HG03378 (cell line): ENCODE results near the gene ABCC4.
A peak's percentile ranks its signal among the peaks of the same experiment; 100 is the strongest.

ENCODE experiments used
- ATAC-seq: cut with Tn5 transposase; IDR thresholded peaks from one replicate; pipeline ENCODE4 v1.9.1; 2021; ENCODE audit warnings: mild to moderate bottlenecking, moderate library complexity; ENCODE audit not compliant: unreplicated experiment

The ABCC4 gene

DNA sequence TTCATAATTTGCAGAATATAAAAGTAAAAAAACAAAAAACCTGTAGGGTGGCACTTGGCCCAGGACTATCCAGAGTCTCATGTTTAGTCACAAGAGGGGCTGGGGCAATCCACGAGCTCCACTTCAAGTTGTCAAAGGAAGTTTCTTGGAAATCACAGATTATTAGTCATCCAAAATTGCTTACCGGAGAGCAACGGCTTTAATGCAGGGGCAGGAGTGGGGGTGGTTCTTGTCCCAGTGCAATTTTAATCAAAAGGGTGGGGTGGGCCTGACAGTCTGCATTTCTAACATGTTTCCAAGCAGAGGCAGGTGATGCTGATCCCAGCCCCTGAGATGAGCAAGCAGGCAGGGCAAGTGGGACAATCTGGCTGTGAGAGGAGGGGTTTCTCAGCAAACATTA is 233.9 kb downstream of the ABCC4 start:
- ATAC-seq, result no peak

DNA sequence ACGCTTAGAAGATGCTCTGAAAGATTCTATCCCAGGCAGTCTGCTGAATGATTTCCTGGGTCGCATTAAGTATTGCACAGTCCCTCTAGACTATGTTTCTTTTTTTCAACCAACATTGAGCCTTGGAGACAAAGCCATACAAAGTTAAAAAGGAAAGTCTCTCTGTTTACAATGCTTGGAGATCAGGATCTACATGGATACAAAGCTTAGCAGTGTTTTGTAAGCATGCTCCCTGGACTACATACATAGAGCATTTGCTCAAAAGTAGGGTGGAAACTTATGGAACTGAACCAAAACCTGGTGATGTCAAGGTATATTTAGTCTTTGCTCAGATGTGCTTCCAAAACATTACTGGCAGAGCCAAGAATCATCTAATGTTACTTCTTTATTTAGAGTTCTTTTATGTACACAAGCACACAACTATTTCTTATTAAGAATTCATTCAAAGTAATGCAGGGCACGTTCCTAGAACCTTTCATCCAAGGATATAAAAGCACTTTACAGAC is 241.2 kb downstream of the ABCC4 start:
- no peak for ATAC-seq

DNA sequence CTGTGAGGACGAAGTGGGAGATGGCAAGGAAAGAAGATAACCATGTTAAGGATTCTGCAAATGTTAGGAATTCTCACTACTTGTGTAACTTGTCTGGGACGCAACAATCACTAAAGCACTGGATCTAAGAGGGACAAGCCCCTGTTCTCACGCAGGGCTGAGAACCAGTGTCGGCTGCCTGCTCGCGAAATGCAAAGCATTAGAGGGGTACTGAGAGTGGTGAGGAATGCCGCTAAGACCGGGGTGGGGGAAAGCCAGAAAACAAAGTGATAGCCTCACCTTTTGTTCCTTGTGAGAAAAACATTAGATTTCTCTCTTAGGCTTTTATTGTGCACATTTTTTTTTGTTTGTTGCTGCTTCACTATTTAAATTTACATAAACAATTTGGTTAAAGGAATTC is 241.9 kb downstream of the ABCC4 start:
- ATAC-seq, result no peak

DNA sequence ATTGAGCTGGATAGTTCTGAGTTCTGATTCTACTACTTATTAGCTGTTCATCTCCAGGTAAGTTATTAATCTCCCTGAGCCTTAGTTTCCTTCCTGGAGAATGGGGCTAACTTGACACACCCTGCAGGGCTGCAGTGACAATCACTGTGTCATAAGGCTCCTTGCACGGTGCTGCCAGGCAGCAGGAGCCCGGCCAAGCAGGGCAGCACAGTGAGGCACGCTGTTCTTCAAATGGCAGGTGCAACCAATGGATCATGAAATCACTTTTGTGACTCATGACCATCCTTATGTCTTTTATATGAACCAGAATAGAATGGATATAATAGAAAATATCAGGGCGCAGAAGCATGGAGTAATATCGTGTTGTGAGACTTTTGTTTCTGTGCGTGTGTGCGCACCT is 242.6 kb downstream of the ABCC4 start:
- ATAC-seq, result no peak

DNA sequence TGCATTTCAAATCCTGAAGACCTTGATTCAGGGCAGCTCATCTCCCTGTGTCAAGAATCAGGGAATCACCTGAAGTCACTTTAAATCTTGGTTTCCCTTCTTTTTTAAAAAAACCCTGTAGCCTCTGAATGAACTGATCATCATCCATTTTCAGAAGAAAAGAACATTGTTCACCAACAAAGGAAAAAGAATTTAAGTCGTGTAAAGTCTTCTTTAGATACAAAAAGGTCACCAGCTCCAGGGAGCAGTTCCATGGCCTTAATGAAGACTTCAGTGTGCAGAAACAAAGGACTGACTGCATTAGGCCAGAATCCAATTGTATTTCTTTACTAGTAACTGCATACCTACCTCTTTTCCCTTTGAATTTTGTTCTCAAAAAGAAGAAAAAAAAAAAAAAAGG is 245.0 kb downstream of the ABCC4 start:
- no peak for ATAC-seq

DNA sequence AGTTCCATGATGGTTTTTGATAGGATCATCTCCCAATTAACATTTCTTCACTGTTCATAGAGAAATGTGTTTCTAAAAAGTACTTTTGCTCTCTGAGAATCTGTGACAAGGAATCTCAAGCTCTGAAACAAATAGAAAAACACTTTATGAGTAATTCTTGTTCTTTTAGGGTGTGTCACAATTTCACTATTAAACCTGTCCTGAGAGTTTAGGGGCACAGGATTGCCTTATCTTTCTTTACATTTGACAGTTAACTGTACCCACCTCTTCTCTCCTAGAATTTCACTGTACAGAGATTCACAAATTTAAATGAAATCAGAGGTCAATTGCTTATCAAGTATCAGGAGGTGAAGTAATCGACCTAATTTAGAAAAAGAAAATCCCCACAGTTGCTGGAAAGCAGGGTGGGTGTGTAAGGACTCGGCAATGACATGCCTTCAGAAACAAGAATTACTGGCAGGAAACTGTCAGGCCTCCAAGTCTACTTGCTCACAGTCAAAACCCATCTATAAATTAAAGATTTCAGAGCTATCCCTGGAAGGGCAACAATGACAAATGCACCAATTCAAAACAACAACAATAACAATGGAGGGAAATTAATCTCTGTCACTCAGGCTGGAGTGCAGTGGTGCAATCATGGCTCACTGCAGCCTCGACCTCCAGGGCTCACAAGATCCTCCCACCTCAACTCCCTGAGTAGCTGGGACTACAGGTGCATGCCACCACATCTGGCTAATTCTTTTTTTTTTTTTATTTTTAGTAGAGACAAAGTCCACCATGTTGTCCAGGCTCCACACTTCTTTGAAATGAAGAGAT is 250.2 kb downstream of the ABCC4 start:
- peak; percentile 55 for ATAC-seq

DNA sequence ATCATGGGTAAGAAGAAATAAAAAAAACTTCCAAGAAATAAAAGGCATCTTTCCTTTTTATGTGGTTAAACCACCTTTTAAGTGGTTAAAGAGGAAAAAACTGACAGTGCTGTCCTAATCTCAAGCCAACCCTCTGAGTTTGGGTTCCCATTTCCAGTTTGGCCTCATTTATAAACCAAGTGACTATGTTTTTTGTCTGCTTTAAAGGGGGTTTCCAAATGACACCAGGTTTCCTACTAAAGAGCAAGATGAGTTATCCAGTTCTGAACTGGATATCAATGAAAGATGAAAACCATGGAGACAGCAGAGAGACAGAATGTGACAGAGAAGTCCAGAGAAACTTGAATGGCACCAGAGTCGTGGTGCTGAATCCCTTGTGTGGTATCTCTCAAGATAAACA is 251.5 kb downstream of the ABCC4 start:
- no peak for ATAC-seq

DNA sequence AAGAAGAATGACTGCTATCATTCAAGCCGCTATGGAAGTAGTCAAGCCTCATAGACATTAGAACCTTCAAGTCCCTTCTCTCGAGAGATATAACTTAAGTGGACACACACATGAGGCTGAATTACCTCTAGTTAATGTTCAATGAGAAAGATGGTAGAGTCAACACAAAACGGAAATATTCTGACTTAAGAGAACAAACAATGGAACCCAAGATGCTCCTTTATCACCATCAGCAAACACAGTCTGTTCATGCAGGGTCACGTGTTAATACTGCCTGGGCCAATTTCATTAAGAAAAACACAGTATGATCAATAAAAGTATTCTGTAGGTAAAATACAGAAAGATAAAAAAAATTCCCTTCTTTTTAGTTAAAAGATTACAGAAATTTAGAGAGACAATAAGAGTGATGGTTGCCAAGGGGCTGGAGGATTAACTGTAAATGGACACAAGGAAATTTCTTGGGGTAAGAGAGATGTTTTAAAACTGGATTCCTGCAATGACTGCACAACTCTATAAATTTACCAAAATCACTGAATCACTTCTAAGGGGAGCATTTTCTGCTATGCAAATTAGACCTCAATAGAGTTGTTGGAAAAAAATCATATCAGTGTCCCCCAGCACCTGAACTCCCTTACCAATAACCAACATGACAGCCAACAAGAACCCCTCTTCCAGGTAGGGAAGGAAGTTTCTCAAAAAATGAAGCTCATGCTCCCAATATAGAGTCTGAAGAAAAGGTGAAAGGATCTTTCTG is 256.6 kb downstream of the ABCC4 start:
- ATAC-seq, result no peak

DNA sequence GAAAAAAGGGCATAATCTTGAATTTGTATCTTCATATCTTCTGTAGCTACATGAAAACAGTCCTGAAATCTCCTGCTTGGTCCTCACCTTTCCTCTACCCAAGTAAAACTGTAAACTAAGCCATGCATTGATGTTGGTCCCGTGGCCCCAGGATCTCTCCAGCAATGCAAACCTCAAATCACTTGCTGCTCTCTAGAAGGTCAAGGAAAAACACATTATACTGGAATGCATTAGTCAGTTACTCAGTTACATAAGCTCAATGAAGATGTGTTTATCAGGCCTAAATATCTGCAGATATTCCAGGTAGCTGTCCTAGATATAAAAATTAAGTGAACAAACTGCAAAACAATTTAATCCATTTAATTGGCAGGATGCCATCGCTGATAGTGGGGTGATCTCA is 261.8 kb downstream of the ABCC4 start:
- ATAC-seq, result no peak

DNA sequence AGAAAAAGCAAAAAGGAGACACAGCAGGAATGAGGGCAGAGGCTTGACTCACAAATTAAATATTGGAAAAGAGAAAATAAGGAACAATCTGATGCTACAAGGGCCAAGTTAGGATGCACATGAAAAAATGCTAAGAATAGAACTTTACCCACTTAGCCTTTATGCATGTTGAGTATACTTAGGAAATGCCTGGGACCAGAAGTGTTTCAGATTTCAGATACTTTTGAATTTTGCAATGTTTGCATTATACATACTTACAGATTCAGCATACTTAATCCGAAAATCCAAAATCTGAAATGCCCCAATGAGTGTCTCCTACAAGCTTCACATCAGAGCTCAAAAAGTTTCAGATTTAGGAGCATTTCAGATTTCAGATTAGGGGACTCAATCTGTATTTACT is 262.3 kb downstream of the ABCC4 start:
- no peak for ATAC-seq

DNA sequence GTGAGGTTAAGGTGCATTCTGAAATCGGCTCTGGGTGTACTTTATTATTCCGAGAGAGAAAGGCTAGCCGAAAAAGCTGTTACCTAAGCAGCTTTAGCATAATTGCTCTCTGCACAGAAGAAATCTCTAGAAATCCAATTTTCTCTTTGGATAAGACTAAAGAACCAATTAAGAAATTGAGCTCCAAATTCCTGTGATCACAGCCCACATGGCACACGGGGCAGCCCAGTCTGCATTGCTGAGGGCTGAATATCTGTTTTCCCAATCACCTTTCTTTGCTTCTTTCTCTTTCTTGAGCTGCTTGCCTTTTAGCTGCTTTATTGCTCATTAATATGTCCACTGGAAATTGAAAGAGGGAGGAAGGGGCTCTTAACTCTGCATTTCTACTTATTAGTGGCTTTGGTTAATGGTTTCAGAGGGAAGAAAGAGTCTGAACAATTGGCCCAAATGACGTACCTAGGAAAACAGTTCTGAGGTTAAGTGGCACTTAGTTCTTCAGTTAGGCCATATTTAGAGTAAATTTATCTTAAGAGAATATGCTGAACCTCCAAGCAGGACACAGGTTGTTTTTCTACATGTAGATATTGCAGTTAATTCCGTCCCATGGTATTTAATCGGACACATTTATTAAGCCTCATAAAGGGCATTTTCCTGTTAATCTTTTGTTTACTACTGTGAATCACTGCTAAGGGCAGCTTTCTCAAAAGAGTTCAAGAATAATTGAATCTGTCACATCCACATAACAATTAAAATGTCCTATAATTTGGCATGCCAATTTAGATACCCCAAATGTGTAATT is 265.7 kb downstream of the ABCC4 start:
- no peak for ATAC-seq

DNA sequence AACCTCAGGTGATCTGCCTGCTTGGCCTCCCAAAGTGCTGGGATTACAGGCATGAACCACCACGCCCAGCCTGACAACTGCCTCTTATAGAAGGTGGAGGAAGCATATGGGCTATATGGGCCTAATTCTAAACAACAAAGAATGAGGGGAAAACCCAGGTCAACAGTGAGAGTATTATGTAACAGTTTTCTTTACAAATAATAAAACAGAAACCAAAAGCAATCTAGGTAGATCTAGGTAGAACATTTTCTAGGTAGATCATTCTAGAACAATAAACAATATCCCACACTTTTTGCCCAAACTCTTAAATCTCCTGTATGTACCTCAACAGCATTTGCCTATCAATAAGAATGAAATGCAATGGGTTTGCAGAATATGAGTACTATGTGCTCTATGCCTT is 267.4 kb downstream of the ABCC4 start:
- peak; percentile 90 for ATAC-seq

DNA sequence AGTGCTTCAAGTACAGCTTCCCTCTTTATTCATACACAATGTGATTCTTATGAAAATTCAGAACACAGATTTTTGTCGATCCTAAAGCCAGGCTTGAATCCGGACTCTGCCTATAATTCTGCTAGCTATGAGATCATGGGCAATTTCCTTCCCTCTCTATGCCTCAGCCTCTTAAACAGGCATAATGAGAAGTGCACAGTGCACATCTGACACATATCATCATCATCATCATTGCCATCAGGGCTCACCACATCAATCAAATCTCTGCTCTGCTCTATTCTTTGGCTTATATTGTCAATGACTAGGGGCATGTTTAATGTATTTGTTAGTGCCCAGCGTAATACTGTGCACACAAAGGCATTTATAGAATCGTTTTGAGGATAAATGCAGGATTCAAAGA is 269.1 kb downstream of the ABCC4 start:
- no peak for ATAC-seq

DNA sequence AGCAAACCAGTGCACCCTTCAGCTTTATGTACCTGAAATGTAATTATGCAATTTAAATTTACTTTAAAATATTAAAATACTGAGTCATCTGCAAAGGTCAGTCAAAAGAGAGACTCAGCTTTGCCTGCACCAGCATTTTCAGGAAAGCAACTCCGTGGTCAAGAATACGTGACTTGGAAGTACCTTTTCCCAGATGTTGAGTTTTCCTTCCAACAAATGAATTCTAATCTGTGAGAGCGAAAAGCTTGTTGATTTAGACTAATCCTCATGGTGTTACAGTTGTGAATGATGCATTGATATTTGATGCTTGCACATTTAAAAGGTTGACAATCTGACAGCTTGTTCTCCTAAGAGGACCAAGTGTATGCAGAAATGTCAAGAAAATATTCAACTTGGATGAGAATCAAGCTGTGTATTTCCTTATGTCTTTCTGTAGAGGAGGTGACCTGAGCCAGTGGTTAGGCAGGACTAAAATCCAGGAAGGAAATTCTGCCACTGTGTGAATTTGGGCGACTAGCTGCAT is 270.4 kb downstream of the ABCC4 start:
- no peak for ATAC-seq

DNA sequence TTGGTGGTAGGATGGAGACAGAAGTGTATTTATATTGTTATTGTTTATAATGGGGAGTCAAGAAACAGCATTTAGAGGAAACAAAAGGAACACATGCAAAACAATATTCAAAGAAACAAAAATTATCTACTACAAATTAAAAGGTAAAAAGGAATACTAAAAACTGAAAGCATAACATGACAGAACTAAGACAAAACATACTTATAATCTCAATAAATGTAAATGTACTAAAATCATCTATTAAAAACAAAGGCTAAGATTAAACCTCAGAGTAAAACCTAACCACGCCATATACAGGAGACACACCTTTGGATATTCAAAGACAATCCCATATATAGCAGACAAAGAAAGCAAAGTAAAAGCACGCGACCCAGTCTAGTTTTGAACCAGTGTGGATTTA is 273.6 kb downstream of the ABCC4 start:
- ATAC-seq, result no peak

DNA sequence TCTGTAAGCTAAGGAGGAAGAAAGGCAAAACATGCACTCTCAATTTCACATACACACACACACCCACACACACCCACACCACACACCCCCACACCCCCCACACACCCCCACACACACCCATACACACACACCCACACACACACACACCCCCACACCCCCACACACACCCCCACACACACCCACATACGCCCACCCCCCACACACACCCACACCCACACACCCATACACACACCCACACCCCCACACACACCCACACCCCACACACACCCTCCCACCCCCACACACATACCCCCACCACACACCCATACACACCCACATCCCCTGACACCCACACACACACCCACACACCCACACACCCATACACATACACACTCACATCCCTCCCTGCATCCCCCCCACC is 276.1 kb downstream of the ABCC4 start:
- no peak for ATAC-seq

DNA sequence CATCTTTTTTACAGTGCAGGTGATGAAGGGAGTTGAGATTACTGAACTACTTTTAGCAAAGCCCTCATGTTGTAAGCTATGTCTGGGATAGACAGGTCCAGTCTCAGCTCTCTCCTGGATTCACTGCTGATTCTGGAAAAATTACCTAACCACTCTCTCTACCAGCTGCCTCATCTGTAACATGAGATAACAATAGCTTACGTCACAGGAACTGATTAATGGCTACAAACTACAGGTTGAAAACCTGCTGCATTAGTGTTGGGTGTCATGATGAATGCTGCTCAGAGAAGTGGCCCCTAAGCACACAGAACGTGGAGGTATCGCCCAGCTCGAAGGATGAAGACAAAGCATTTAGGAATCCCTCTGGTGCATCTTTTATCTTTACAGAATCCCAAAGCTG is 277.8 kb downstream of the ABCC4 start:
- no peak for ATAC-seq

DNA sequence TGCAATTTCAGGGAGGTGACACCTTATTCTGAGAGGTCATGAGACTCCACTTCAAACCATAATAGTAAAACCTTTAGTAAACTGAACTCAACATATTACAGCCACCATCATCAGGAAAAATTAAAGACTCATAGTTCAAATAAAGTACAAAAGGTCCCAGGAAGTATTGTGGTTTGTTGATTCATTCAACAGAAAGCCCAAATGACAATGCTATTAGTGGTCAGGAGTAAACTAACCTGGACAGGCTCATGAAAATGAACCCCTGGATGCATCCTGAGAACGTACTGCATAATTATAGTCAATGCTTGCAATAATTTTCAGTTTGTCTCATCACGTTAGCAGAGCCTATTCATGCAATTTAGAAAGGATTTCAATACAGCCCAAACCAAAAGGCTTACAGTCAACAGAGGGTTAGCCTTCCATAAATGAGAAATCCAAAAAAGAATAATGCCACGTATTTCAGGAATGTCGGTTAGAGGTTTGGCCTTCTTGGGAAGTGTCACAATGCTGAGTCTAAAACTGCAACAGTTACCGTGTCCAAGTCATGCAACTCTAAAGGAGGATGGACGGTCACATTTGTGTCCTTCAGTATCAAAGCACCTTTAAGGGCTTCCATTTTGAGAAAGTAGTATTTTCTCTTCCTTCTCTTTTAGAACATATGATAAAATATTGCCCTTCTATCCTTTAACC is 280.8 kb downstream of the ABCC4 start:
- ATAC-seq, result no peak

DNA sequence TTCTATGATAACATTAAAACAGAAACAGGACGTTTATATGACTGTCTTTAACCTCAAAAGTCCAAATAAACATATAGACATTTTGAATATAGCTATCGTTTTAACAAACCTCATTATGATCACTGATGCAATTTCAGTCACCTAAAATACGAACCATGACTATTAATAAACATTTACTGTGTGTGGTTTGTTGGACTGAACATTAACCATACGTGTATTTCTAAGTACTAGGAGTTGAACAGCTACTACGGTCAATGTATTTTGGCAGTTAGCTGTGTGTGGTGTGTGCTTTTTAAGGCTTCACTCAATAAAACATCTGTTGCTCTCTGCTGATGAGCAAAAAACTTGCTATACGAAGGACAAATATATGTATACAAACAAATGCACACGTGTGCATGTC is 281.4 kb downstream of the ABCC4 start:
- ATAC-seq, result no peak

DNA sequence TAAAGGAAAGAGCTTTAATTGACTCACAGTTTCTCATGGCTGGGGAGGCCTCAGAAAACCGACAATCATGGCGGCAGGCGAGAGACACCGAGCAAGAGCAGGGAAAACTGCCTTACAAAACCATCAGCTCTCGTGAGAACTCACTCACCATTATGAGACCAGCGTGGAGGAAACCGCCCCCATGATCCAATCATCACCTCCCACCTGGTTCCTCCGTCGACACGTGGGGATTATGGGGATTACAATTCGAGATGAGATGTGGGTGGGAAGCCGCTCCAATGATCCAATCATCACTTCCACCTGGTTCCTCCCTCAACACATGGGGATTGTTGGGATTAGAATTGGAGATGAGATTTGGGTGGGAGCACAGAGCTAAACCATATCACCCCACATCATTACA is 293.9 kb downstream of the ABCC4 start:
- no peak for ATAC-seq

DNA sequence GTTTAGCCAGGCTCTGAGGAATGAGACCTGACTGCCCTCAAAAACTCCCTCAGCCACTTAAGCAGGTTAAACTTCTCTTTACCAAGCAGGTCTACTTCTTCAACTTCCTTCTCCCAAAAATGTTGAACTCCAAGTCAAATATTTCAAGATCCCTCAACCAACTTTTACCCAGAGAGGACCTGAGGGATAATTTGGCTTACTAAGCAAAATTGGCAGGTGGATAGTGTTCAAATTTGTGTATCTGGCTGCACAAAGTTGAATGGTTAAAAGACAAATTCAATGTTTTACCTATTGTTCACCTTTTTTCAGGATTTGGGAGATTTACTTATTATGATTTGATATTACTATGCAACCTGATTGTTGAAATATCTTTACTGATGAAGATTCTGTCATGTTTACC is 296.0 kb downstream of the ABCC4 start:
- no peak for ATAC-seq
